NCI-H187 treated with DMSO at 0.1 percent for 48 hours (cell line): ENCODE measurements around the gene CYLD.

Experiments
- DNase-seq: peaks from one replicate; lab custom pipeline; 2025; lab: John Stamatoyannopoulos, UW

Gene CYLD

DNA sequence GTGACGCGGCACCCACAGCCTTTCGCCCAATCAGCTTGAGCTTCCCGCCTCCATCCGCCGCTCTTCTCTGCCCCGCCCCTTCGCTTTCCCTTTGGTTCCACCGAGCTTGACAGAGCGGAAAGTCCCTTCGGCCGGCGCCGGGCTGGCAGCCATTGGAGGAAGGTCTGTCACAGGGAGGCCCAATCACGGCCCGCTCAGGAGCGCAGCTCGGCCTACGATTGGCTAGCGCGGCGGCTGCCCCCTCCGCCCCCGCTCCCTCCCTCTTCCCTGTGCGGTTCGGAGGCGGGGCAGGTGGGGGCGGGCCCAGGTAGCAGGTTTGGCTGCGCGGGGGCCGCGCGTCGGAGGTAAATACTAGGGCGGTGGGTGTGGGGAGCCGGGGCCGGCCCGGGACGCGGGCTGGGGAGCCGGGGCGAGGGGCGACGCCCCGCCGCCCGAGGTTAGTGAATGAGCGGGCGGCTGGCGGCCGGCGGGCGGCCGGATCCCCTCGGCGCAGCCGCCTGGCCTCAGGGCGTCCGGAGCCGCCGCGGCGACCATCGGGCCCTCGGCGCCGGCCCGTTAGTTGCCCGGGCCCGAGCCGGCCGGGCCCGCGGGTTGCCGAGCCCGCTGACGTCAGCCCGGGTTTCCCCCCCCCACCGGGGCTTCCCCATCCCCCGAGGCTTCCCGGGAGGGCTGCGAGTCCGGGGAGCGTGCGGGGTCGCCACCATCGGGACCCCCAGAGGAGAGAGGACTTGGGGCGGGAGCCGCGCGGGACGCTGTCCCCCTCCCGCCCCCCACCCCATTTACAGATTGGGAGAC lies at the start of gene CYLD:
Gene CYLD (plus strand): TSS at position 306 of the 795 bp plus-strand sequence. CDS start 7,613 bp downstream, outside the sequence.
- DNase-seq, result peak; percentile 75

DNA sequence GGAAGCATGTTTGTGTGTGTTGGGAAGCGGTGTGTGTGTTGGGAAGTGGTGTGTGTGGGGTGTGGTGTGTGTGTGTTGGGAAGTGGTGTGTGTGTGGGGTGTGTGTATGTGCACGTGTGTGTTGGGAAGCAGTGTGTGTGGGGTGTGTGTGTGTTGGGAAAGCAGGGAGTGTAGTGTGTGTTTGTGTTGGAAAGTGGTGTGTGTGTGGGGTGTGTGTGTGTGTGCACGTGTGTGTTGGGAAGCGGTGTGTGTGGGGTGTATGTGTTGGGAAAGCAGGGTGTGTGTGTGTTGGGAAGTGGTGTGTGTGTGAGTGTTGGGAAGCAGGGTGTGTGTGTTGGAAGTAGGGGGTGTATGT lies 49.3 kb upstream of the CYLD start:
- DNase-seq, result no peak

DNA sequence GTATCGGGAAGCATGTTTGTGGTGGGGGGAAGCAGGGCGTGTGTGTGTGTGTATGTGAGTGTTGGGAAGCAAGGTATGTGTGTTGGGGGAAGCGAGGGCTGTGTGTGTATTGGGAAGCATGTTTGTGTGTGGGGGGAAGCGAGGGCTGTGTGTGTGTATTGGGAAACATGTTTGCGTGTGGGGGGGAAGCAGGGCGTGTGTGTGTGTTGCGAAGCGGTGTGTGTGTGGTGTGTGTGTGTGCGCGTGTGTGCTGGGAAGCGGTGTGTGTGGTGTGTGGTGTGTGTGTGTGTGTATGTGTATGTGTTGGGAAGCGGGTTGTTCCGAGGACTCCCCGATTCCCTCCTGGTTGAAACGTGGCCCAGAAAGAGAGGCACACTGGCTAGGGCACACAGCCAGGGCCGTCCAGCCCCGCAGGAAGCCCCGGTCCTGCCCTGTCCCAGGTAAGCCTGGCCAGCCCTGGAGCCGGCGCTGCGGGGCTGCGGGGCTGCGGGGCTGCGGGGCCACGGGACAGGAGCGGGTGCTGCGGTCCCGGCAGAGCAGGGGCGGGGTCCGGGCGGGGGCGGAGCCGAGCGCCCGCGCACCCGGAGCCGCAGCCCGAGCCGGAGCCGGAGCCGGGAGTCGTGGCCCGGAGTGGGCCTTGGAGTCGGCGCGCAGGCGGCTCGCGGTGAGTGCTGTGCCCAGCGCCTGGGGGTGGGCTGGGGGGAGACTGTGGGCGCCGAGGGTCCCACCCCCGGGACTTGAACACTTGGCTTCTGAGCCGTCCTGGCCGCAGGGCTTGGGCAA lies 48.7 kb upstream of the CYLD start, which contains the start of gene NOD2:
Gene NOD2 (plus strand): TSS at position 608 of the 783 bp plus-strand sequence. CDS start 5,890 bp downstream, outside the sequence.
- no peak for DNase-seq

DNA sequence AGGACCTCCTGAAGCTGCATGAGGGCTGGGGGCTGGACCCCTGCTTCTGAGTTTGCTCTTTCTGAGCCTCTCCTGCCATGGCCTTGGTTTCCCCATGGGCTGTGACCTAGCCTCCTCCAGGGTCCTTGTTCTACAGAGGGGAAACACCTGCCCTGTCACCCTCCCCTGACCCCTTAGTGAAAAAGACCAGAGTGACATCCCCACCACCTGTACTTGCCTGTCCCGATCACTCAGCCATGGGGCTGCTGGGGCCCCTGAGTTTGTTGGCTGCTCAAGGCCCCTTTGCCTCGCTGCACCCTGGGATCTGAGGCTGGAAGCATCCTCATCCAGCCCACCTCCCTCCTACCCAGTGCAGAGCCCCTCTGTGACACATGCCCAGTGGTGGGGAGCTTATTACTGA lies 47.7 kb upstream of the CYLD start:
- DNase-seq, result no peak

DNA sequence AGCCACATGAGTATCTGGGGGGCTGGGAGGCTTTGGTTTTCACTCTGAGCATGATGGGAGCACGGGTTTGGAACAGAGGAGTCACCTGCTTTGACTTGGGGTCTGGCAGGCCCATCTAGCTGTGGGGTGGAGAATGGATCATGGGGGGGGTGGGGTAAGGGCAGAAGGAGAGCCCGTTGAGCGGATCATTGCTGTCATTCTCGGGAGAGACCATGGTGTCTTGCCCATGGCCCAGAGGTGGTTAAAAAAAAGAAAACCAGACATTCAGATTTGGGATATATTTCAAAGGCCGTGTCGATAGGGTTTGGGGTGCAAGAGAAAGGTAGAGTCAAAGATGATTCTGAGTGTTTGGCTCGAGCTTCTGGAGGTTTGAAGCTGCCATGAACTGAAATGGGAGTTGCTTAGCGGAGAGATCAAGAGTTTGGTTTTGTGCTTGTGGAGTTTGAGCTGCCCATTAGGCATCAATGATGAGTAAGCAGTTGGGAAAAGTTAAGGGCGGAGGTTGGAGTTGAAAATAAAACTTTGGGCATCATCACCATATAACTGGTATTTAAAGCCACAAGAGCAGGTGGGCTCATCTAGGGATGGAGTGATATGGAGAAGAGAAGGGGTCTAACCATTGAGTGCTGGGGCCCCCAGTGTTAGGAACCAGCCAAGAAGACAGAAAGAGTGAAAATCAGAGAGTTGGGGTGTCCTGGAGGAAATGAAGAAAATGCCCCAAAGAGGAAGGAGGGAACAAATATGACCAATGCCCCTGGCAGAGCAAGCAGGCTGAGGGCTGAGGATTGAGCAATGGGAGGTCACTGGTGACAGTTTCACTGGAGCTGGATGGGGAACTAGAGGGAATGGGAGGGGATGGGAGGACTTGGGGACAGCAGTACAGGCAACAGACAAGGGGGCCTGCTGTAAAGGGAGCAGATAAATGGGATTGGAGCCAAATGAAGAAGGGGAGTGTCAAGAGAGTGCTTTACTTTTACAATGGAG lies 46.6 kb upstream of the CYLD start:
- DNase-seq, result no peak

DNA sequence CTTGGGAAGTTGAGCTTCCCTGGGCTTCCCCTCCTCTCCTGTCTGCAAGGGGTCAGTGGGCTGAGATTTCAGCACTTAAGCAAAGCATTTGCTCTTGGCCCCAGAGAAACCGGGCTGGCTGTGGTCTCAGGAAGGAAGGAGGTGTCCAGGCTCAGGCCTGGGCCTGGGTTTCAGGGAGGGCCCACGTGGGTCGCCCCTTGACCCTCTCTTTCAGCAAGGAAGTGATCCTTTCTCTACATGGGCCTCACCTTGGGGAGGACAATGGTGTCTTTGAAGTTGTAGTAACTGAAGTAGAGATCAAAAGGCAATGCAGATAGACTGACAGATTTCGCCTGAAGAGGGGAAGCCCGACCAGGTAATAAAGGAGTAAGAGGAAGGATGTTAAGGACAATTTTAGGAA lies 45.8 kb upstream of the CYLD start:
- no peak for DNase-seq

DNA sequence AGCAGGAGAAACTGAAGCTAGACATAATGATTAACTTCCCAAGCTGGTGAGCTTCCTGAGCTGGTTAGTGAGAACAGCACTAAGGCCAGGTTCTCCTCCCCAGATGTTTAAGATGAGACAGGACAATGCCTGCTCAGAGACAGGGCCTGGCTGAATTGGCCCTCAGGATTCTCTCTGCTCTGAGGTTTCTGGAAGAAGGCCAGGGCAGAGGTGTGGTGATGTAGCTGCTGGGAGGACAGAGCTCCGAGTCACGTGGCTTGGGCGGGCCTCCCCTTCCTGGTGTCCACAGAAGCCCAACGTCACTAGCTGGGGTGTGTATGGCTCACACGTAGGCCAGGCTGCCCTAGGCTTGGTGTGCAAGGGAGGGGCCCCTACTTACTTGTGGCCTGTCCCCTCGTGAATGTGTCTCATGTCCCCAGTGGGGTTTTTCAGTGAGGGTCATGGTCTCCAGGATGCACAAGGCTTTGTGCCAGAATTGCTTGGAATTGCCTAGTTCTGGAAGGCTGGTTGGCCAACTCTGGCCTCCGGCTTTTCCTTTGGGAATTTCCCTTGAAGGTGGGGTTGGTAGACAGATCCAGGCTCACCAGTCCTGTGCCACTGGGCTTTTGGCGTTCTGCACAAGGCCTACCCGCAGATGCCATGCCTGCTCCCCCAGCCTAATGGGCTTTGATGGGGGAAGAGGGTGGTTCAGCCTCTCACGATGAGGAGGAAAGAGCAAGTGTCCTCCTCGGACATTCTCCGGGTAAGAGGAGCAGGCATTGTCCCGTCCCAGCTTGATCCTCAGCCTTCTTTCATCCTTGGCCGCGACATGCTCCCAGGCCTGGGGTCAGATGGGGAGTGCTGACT lies 45.1 kb upstream of the CYLD start:
- no peak for DNase-seq

DNA sequence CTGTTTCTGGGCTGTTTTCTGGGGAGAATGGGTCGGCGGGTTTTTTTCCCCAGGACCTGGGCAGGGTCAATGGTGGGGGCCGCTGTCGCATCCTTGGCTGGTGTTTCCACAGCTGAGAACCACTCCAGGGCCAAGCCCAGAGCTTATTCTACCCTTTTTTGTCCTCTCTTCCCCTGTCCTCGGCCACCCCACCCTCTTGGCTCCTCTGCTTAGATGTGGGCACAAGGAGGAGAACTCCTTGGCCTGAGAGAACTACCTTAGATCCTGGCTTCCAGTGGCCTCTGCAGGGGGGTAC lies 44.5 kb upstream of the CYLD start:
- no peak for DNase-seq

DNA sequence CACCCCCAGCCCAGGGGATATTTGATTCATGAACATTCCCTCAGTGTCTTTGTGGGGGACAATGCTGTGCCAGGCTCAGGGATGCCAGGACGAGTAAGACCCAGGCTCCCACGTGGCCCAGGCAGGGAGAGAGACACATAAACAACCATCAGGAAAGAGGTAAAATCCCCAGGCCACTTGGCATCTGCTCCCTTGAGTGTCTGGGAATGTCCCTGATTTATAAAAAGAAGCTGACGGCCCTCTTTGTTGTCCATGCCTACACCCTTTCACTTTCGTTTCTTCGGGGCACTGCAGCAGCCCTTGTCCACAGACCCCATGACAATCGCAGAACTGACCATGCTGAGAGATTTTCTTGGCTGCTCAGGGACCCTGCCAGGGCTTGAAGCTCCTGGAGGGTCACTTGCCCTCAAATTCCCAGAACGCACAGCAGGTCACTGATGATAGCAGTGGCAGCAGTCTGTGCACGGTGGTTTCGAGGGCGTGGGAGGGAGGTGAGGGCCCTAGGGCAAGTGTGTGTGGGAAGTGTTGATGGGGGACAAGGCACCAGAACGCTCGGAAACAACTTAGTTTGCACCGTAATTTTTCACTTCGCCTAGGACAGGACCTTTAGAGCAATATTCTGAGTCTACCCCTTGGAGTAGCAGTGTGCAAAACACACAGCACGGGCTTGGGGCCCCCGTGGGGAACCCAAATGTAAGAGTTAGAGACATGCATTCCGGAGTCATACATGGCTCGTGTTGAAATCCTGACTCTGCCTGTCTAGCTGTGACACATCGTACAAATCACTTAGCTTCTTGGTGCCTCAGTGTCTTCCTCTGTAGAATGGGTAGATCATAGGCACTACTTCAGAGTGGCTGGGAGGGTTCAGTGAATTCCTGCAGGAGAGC lies 43.8 kb upstream of the CYLD start:
- no peak for DNase-seq

DNA sequence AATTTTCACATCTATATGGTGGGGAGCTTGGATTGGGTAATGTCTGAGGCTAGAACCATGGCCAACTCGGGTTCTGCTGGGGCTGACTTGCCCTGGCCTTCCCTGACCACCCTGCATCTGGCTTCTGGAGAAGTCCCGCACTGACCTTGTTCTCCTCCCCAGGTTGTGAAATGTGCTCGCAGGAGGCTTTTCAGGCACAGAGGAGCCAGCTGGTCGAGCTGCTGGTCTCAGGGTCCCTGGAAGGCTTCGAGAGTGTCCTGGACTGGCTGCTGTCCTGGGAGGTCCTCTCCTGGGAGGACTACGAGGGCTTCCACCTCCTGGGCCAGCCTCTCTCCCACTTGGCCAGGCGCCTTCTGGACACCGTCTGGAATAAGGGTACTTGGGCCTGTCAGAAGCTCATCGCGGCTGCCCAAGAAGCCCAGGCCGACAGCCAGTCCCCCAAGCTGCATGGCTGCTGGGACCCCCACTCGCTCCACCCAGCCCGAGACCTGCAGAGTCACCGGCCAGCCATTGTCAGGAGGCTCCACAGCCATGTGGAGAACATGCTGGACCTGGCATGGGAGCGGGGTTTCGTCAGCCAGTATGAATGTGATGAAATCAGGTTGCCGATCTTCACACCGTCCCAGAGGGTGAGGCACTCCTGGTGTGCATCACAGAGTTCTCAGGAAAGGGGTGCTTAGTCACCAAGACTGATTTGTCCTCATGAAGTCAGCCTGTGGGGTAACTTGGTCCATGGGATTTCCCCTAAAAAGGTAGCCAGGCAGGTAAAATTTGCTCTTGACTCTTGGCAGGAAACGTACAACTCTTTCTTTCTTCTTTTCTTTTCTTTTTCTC lies 42.3 kb upstream of the CYLD start:
- no peak for DNase-seq

DNA sequence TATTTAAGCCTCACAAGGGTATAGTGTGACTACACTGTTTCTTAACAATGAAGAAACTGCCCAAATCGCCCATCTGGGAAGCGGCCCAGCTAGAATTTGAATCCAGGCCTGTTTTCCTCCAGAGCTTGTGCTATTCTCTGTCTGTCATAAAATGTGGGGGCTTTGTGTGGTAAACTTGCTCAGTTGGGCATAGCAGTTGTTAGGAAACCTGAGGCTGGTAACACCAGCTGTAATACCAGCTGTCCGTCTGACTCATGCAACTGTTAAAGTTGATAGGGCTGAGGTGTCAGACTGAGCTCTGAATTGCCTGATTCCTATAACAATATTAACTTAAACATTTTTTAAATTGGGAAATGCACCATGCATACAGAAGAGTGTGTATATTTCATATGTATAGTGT lies 39.2 kb upstream of the CYLD start:
- DNase-seq, result no peak

DNA sequence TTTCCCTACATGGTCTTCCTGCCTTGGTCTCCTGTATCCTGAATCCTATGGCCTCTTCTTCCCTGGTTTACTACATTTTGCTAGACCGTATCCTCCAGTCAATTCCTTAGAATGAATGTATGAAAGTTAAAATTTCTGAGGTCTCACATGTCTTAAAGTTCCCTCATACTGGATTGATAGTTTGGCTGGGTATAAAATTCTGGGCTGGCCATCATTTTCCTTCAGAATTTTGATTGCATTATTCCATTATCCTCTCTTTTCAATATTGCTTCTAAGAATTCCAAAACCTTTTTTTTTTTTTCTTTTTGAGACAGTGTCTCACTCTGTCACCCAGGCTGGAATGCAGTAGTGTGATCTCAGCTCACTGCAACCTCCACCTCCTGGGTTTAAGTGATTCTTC lies 37.6 kb upstream of the CYLD start:
- no peak for DNase-seq

DNA sequence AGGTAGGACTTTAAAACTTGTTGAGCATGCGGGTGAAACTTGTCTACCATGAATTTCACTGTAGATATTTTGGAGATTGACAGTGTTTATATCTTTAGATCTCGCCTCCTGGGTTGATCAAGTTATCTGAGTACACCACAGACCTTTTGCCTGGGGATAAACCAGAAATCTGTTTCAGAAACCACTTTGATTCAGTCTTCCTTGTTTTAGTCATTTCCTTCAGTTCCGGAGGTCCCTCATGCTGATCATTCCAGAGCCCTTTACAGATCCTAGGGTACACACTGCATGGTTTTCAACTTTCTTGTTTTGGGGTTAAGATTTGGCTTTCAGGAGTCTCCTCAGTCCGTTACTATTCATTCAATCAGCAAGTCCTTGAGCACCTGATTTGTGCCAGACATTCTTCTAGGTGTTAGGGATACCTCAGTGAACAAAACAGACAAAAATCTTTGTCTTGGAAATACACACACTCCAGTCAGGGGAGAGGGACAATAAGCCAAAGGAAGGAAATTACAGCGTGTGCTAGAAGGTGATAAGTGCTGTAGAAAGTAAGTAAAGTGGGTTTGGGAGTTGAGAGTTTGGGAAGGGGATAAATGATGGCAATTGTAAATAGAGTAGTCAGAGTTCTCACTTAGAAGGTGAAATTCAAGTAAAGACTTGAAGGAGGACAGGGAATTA lies 36.3 kb upstream of the CYLD start:
- no peak for DNase-seq

DNA sequence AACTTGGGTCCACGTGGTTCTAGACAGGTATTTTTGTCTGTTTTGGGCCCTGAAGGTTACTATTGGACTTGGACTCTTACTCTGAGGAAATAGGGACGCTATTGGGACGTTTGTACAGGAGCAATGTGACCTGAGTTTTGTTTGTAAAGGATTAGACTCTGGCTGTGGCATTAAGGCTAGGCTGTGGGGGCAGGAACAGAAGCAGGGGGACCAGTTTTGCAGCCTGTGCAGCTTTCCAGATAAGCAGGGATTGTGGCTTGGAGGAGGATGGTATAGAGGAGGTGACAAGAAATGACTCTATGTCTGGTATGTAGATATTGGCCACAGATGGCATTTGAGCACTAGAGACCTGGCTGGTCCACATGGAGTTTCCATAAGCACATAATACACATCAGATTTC lies 35.6 kb upstream of the CYLD start:
- no peak for DNase-seq

DNA sequence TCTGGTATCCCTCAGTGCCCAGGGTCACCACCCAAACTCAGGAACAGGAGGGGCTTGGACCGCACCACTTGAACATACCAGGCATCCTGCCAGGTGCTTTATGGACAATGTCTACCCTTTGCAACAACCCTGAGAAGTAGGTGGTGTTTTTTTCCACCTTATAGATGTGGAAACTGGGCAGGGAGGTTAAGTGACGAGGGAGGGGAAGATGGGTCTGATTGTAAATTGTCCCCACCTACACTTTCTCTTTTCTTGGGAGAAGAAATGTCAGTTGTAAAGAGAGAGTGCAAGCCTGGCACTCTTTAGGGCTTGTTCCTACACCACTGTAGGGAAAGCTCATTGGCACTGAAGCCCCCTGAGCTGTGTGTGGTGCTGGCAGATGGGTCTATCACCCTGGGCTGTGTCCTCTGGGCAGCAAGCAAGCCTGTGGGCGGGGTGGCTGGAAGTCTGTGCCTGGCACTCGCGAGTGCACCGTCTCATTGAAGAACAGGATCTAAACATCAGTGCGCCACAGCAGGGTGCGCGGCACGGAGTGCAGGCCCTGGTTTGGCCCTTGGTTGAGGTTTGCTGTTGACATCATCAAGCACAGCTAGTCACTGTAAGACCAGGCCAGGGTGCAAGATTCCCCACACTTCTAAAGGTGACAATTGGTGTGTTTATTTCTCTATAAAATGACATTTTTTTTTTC lies 33.4 kb upstream of the CYLD start:
- no peak for DNase-seq

DNA sequence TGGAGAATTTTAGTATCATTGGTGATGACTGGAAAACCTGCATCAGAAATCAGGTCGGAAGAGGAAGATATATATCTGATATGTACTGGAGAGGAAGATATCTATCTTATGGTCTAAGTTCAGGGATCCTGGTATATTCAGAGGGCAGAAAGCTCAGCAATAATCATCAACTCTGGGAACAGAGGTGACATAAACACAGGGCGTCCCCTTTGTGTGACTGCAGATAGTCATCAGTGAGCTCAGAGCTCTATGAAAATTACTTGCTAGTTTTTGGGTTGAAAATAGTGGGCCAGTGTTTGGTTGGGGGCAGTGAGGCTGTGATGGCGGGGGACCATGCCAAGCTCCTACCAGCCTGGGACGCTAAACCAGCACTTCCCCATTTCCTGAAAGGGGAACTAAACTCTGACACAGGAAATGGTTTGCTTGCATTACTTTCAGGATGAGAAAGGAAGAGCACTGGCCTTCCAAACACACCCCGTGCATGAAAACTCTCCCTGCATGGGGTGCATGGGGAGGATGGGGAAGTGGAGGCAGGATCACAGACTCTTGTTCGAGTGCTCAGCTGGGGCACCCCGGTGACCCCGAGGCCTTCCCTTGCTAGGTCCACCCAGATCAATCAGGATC lies 32.7 kb upstream of the CYLD start:
- no peak for DNase-seq

DNA sequence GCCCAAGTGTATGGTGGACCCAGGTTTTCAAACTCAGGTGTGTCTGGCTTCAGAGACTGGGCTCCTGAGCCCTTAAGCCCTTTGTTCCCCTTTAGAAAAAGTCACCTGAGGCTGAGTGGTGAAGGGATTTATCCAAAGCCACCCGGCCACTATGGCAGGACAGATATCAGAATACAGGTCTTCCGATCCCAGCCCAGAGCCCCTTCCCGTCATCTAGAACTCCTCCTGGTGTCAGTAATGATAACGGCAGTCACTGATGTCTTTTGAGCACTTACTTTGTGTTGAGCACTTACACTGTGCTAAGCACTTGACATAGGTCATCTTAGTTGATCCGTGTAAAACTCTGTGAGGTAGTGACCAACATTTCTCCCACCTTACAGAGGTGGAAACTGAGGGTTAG lies 31.9 kb upstream of the CYLD start:
- no peak for DNase-seq

DNA sequence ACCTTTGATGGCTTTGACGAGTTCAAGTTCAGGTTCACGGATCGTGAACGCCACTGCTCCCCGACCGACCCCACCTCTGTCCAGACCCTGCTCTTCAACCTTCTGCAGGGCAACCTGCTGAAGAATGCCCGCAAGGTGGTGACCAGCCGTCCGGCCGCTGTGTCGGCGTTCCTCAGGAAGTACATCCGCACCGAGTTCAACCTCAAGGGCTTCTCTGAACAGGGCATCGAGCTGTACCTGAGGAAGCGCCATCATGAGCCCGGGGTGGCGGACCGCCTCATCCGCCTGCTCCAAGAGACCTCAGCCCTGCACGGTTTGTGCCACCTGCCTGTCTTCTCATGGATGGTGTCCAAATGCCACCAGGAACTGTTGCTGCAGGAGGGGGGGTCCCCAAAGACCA lies 30.8 kb upstream of the CYLD start:
- DNase-seq, result no peak
